HTR-8/SVneo (cell line): ENCODE measurements around the gene ITGB3.
"Not testable (repeated sequence)": the region's sequence is repeated elsewhere in the genome, so short reads cannot be mapped to it uniquely, and the experiment has no call there.

Experiments
- DNase-seq: peaks from one replicate; pipeline ENCODE4 v3.0.0; 2011; ENCODE audit warnings: low spot score, mixed read lengths; ENCODE audit not compliant: insufficient read length
- FAIRE-seq: peaks from 2 replicates; lab custom pipeline; 2011; peaks lifted over from hg19 to GRCh38; lab: Jason Lieb, UNC

Gene ITGB3

DNA sequence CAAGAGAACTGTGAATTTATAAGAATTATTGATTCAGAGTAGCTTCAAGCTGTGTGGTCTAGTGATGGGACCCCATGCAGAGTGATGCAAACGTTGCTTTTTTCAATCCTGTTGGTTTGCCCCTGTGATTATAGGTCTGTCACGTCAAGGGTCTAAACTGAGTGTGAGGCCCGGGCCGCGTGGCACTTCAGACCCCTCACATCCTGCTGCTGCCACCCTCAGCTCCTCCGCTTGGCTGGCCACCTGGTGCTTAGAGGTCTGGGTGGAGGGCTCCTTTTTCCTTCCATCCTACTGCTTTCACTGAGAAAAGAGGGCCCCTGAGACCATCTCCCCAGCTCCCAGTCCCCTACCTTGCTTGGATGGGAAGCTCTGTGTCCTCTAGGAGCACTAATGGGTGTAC is 32.5 kb upstream of the ITGB3 start:
- FAIRE-seq (no peak), DNase-seq (no peak)

DNA sequence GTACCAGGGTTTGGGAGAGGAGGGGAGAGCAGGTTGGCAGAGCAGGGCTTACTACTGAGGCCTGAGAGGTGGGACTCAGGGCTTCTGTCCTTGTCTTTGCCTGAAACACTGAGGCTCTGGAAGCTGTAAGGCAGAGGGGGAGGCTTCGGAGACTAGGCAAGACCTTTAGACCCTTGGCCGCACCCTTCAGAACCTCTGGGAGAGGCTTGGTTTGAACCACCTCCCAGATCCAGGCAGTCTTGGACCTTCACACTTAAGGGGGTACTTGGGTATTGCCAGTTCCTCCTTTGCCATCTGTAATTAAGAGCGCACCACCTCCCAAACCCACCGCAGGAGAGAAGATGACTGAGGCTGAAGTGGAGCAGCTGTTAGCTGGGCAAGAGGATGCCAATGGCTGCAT is 31.6 kb upstream of the ITGB3 start:
- no peak for FAIRE-seq
- DNase-seq, result no peak

DNA sequence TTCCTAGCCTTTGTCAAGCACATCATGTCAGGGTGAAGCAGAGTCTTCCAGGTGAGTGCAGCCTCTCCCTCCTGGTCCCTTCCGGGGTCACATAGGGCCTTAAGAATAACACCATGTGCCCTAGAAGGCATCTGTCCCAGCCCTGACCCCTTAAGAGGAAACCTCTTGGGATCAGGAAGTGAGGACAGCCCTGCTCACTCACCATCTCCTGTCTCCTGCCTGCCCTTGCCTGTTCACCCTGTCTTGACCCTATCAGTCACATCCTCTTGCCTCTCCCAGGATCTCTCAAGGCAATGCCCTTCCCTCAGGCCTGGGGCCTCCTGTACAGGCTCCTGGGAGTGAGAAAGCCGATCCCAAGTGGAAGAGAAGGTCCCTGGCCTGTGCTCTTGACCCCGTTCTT is 30.6 kb upstream of the ITGB3 start:
- FAIRE-seq, result no peak
- no peak for DNase-seq

DNA sequence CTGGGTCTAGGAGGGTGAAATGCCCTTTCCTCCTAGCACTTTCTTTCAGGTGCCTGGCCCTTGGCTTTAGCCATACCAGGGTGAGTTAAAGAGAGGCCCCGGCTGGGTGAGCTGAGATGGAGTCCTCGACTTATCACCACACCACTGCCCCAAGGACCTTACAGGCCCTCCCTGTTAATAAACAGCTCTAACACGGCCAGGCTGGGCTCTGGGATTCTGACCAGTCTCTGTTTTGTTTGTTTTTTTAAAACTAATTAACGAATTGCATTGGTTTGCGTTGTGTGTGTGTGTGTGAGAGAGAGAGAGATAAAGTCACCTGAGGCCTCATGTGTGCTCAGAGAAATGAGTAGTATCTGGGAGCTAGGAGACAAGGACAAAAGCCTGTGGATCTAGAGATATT is 30.2 kb upstream of the ITGB3 start:
- DNase-seq (no peak), FAIRE-seq (no peak)

DNA sequence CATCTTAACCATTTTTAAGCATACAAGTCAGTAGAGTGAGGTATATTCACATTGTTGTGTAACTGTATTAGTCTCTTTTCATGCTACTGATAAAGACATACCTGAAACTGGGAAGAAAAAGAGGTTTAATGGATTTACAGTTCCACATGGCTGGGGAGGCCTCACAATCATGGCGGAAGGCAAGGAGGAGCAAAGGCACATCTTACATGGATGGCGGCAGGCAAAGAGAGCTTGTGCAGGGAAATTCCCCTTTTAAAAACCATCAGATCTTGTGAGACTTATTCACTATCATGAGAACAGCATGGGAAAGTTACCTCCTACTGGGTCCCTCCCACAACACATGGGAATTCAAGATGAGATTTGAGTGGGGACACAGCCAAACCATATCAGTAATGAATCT is 29.6 kb upstream of the ITGB3 start:
- not testable (repeated sequence) for FAIRE-seq, DNase-seq

DNA sequence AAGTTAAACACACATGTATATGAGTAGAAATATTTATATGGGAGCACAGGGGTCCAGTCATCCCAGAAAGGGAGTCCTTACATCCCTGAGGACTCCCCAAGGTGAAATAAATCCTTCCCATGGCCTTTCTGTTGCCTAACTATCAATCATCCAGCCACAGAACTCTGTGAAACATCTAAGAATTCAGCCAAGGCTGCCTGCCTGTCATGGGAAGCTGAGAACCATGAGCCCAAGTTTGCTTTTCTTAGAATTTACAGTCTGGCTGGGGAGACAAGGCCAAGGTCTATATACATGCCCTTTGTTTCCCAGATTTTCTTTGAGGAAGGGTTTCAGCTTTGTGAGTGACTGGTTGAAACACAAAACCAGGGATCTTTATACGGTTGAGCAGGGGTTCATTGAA is 28.7 kb upstream of the ITGB3 start:
- FAIRE-seq (no peak), DNase-seq (no peak)

DNA sequence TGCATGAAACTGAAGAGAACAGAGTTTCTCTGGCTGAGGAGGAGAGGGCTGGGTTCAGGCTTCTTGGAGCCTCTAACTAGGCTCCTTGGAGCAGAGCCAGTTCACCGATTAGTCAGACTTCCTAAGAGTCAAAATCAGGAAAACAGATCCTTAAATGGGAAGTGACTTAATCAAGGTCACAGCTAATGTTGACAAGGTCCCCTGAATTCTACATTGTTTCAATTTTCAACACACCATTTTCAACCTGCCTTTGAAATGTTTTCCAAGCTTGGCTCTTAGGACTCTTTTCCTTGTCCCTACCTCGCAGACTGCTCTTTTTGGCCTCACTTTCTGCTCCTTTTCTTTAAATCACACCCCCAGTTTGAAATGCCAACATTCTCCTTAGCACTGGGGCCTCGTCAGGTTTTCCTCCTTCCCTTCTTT is 28.2 kb upstream of the ITGB3 start:
- DNase-seq (peak; percentile 71), FAIRE-seq (no peak)

DNA sequence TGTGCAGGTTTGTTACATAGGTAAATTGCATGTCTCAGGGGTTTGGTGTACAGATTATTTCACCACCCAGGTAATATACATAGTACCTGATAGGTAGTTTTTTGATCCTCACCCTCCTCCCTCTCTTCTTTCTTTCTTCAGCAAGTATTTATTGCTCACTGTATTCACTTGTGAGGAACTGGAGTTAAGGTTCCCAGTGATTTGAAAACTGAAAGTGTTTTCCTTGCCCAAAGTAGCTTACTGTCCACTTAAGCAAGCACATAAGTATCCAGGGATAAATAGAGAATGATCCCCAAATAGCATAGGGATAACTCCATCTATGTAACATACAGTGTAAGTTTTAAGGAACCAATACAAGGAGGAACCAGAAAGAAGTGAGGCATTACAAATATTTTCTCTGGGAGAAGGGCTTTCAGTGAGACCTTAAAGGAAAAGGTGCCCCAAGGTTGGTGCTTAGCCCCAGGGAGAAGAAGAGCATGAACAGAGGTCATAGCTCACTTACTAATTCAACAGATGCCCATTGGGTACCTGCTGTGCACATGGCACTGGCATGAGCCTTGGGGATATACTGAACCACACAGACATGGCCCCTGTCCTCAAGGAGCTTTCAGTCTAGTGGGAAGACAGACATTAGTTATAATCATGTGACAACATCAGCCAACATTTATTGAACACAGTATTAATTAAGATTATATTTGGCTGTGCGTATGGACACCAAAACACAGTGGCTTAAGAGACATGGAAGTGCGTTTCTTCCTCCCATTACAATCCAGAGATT is 27.5 kb upstream of the ITGB3 start:
- no peak for DNase-seq

DNA sequence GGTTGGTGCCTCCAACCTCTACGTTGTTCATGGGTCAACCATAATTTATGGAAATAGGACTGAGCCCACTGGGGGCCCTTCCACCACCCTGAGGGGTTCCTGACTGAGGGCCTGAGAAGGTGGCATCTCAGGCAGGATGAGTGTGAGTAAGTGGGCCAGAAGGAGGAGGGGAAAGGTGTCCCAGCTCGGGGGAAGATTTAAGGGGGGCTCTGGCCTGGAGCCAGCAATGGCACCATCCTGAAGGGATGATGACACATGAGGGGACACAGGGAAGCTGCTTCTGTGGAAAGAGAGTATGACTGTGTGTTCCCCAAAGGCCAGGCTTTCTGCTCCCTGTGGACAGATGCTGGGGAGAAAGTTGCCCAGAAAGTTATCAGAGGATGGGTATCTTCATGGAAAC is 25.8 kb upstream of the ITGB3 start:
- FAIRE-seq (no peak), DNase-seq (no peak)

More for the DNA sequence above, 27.5 kb upstream of the ITGB3 start:
- FAIRE-seq, result no peak

DNA sequence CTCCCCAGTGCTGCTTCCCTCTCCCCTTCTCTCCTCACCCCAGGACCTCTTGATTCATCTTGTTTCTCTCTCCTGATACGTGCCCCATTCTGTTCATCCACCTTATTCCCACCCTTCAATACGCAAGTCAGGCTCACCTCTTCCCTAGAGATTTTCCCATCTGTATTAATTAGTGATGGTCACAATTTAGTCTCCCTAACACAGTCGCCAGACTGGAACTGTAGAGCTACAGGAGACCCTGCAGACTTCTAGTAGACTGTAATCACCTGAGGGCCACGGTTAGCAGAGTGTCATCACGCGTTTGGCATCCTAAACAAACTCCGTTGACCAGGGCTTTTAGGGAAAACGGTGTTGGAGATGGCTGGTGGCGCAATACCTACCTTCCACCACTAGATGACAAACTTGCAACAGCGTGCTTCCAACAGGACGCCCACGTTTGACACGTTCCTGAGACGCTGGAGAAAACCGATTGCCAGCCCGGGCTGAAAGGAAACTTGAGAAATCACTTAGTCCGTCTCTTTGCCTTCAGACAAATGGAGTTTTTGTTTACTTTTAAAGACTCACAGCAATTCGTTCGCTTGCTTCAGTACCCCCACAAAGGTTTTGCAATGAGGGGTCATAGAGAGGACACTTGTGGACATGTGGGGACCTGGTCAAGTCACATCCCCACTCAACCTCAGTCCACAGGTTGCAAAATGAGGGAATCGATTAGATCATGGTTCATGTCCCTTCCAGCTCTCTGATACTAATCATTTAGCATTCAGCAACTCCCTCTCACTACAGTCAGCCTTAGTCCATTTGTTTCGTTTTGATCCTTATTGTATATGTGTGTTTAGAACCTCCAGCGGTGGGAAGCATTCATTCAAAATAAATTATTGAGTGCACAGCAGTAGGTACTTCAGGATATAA is 23.8 kb upstream of the ITGB3 start:
- peak; percentile 94 for FAIRE-seq
- peak; percentile 93 for DNase-seq

DNA sequence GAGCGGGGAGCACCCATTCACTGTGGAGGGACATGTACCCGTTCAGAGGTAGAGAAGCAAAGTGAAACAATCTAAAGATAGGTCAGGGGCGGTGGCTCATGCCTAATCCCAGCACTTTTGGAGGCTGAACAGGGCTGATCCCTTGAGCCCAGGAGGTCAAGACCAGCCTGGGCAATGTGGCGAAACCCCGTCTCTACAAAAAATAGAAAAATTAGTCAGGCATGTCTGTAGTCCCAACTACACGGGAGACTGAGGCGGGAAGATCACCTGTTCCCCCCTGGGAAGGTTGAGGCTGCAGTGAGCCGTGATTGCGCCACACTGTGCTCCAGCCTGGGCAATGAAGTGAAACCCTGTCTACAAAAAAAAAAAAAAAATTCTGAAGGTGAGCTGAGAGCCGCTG is 22.8 kb upstream of the ITGB3 start:
- DNase-seq, result no peak
- FAIRE-seq, result no peak

DNA sequence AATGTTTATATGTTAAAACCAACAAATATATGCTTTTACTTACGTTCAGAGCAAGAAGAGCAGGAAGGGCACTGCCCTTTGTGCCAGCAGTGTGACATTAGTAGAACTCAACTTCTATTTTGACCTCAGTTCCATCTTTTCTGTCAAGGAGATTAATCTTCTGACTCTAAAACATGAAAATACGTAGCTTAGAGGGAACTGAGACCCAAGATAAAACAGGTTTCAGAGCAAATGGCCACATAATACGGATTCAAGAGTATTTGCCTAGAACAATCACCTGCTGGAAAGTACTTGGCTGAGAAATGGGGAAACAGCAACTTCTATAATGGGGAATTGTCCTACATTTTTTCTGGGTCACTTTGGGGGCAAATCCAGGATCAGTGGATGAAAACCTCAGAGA is 22.3 kb upstream of the ITGB3 start:
- FAIRE-seq, result no peak
- no peak for DNase-seq

DNA sequence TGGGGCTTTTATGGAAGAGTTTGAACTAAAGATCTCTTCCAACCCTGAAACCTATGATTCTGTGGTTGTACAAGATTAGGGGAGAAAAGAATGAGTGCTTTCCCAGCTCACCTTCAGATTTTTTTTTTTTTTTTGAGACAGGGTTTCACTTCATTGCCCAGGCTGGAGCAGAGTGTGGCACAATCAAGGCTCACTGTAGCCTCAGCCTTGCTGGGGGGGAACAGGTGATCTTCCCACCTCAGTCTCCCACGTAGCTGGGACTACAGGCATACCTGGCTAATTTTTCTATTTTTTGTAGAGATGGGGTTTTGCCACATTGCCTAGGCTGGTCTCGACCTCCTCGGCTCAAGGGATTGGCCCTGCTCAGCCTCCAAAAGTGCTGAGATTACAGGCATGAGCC is 21.8 kb upstream of the ITGB3 start:
- no peak for FAIRE-seq
- no peak for DNase-seq

DNA sequence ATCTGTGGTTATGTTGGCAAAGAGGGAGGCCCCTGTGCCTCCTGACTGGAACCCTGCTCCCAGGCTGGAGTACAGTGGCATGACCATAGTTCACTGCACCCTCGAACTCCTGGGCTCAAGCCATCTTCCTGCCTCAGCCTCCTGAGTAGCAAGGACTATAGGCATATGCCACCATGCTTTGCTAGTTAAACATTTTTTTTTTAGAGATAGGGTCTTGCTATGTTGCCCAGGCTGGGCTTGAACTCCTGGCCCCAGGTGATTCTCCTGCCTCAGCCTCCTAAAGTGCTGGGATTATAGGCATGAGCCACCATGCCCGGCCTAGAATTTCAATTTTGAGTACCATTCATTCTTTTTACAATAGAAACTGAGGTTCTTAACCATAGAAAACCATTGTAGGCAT is 21.2 kb upstream of the ITGB3 start:
- FAIRE-seq (no peak), DNase-seq (no peak)

DNA sequence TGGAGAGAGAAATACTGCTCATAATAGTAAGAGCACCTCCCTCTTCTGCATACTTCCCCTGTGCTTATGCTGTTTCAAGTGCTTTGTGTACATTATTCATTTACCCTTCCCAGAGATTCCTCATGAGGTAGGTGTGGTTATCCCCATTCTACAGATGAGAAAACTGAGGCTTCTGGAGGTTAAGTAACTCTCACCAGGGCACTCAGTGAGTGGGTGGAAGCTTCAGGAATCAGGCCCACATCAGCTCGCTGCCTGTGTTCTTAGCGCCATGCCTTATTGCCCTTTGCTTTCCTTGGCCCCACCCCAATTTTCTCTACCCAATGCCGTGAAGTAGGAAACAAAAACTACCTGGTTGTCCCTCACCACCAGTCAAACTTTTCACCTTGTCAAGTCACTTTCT is 18.1 kb upstream of the ITGB3 start:
- no peak for FAIRE-seq
- no peak for DNase-seq

DNA sequence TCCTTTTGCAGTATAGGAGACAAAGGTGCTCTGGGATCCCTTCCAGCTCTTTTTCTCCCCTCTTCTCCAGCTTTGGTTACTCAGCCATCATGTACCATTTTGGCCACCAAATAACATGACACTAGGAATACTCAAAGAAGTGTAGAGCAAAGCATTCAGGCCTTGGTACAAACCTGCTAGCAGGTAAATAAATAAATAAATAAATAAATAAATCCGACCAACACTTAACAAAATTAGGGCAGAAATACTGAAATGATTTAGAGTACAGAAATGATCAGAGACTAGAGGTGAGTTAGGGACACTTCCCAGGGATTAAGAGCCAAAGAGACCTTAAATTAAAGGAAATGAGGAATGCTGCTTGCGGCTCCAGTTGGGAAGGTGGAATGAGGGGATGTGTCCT is 17.7 kb upstream of the ITGB3 start:
- DNase-seq (no peak), FAIRE-seq (no peak)

DNA sequence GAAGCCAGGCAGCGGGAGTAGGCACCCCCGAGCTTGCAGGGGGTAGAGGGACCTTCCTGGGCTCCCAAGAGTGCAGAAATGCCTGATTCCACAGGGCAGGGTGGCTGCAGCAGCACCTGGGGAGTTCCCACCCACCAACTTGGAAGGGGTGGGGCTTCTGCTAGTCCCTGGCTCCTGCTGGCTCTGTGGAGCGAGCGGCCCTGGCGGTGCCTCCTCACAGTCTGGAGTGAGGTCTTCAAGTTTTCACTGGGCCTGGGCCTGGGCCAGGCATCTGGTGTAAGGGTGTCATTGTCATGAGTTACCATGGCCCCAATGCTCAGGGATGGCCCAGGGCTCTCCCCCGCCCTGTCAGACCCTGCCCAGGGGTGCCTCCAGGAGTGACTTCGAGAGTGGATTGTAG is 15.8 kb upstream of the ITGB3 start:
- FAIRE-seq, result no peak
- no peak for DNase-seq

DNA sequence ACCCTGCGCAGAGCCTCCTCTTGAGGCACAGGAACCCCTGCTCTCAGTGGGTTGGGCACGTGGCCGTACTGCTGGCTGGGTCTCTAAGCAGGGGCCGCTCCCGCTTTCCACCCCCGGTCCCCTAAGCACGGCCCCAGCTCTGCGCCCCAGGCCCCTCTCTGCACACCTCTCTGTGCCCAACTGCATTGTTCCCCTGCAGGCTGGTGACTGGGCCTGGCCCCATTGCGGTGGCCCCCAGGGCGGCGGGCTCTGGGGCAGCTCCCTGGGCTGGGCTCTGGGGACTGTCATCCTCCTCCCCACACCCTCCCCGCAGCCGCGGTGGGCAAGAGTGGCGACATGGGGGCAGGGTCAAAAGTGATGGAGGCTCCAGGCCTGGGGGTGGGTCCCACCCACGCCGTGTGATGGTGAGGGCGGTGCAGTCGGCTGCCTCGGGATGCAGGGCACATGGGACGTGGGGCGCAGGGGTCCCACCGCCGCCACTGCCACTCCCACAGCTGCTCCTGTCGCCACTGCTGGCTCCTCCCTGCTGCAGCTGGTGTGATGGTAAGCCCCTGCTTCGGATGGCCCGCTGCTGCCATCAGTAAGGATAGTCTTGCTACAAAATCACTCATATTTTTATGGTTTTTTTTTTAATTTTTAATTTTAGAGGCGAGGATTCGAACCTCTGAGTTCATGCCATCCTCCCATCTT is 15.2 kb upstream of the ITGB3 start:
- no peak for DNase-seq
- FAIRE-seq, result no peak

DNA sequence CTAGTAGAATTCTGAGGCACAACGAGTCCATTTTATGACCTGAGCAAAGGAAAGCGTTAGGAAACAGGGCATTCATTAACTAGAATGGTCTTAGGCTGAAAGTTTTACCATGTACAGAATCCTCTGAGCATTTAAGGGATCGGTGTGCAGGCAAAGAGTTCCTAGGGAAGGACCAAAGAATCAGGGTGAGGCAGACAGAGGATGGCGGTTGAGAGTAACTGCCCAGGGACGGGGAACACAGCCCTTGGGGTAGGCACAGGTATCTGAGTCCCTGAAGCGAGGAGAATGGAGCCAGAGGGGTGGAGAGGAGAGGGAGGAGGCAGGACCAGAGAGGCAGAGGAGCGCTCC is 14.0 kb upstream of the ITGB3 start:
- DNase-seq (no peak), FAIRE-seq (no peak)

DNA sequence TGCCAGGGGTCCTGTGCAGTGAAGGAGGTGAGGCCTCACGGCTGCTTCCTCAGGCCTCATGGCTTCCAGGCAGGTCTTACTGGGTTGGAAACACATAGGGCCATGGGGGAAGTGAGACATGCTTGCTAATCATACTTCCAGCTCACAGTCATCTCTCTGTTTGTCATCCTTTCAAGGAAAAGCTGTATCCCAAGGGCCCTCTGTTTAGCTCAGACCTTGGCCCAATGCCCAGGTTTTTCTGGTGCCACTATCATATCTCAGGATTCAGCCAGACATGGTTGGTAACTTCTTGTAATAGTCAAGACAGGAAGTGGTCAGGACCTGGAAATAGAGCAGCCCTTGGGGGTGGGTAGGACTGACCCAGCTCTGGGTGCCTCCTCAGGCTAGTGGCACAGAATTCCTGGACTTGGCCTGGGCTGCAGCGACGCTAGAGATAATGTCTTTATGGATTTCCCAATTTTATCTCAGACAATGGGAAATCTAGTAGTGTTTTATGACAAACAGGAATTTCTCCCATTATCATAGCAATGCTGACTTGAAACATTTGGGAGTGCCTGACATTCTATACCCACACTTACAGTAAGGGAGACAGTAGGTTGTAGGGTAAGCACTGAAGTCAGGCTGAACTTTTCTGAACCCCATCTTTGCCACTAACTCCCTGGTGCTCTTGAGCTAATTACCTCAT is 13.5 kb upstream of the ITGB3 start:
- DNase-seq, result peak; percentile 99
- FAIRE-seq, result peak; percentile 90
